Immature natural killer cell (primary cell): Measurements from ENCODE around the gene FOXN4. TPM values are rescaled to one million over a fixed set of nuclear protein-coding genes. Genes with fewer than 3 reads are reported as not detected.
A peak's percentile ranks its signal among the peaks of the same experiment; 100 is the strongest.

Experiments used
- DNase-seq, 3 donors: peaks; one replicate each; pipeline ENCODE4 v3.0.0; 2022; ENCODE audit warnings: mixed read lengths in 1 of 3
- H3K27ac Mint-ChIP-seq, 6 donors: one replicate each; pipeline ENCODE4 v1.8.0; 2020; ENCODE audit warnings: mixed read lengths in 6 of 6, mild to moderate bottlenecking in 5 of 6, inconsistent platforms in 4 of 6, moderate library complexity in 3 of 6
- H3K27me3 Mint-ChIP-seq, 3 donors: one replicate each; pipeline ENCODE4 v1.8.0; 2020 to 2021; ENCODE audit warnings: low read depth in 3 of 3, mild to moderate bottlenecking in 3 of 3, mixed read lengths in 3 of 3, moderate library complexity in 3 of 3, inconsistent platforms in 1 of 3
- H3K36me3 Mint-ChIP-seq, 3 donors: one replicate each; pipeline ENCODE4 v1.8.0; 2020; ENCODE audit warnings: mixed read lengths in 3 of 3, inconsistent platforms in 2 of 3, mild to moderate bottlenecking in 2 of 3
- H3K4me1 Mint-ChIP-seq, 2 donors: one replicate each; pipeline ENCODE4 v1.8.0; 2020; ENCODE audit warnings: inconsistent platforms in 2 of 2, mild to moderate bottlenecking in 2 of 2, mixed read lengths in 2 of 2, moderate library complexity in 1 of 2
- H3K4me3 Mint-ChIP-seq, 5 donors: one replicate each; pipeline ENCODE4 v1.8.0; 2020; ENCODE audit warnings: mild to moderate bottlenecking in 5 of 5, mixed read lengths in 5 of 5, inconsistent platforms in 3 of 5, moderate library complexity in 3 of 5
- H3K9me3 Mint-ChIP-seq, 6 donors: one replicate each; pipeline ENCODE4 v1.8.0; 2020; ENCODE audit warnings: mild to moderate bottlenecking in 6 of 6, mixed read lengths in 6 of 6, inconsistent platforms in 4 of 6, moderate library complexity in 3 of 6
- polyA plus RNA-seq, 3 donors: library from polyadenylated mRNA; unstranded; fragments of 300-500 nt; fragmentation: Illumina TruSeq; gene quantifications; one replicate each; pipeline ENCODE4 v1.2.3, GENCODE V29; 2021

FOXN4 gene
- polyA plus RNA-seq, 3 donors from 2014 or later: not detected

DNA sequence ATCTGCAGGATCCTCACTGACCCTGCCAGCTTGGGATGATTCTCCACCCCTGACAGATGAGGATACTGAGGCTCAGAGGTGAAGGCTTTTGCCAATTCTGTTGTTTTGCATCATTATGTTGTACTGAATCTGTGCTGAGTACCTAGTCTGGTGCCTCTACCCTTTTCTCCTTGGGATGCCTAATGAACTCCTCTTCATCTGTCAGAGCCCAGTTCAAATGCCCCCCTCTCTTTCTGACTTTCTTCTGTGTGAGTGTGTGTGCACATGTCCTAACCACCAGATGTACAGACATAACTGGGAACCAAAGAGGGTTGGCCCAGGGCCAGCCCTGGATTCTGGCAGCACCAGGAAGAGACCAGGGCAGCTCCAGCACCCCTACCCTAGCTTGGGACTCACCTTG lies 22.8 kb downstream of the FOXN4 start:
- Mint-ChIP-seq H3K27ac (no peak overlapping the region), H3K9me3 (no peaks in the 10 kb centered on the region), H3K4me1 (no peaks in the 10 kb centered on the region), H3K27me3 (peaks cover 0 to 9% (median 2%) of the 10 kb centered on the region in 3 donors), H3K36me3 (no peaks in the 10 kb centered on the region), H3K4me3 (no peak overlapping the region)
- DNase-seq: no peak

DNA sequence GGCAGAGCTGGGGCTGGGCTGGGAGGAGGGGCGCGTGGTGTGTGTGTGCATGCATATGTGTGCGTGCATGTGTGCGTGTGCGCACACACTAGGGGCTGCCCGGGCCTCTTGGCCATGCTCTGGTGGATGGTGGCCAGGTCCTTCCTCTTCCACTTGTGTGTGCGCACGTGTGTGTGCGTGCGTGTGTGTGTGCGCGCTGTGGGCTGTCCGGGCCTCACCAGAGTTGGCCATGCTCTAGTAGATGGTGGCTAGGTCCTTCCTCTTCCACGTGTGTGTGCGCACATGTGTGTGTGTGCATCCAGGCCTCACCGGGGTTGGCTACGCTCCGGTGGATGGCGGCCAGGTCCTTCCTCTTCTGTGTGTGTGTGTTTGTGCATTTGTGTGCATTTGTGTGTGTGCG lies 24.7 kb downstream of the FOXN4 start:
- H3K4me1 Mint-ChIP-seq: no peaks in the 10 kb centered on the region
- no peak overlapping the region for H3K27ac Mint-ChIP-seq
- no peaks in the 10 kb centered on the region for H3K9me3 Mint-ChIP-seq
- H3K4me3 Mint-ChIP-seq: no peak overlapping the region
- H3K36me3 Mint-ChIP-seq: no peaks in the 10 kb centered on the region
- peaks cover 0 to 9% (median 0%) of the 10 kb centered on the region in 3 donors for H3K27me3 Mint-ChIP-seq
- no peak for DNase-seq

- Mint-ChIP-seq H3K4me1 (no peaks in the 10 kb centered on the region), H3K9me3 (no peaks in the 10 kb centered on the region), H3K27me3 (peaks cover 0 to 5% (median 0%) of the 10 kb centered on the region in 3 donors), H3K27ac (no peak overlapping the region), H3K4me3 (no peak overlapping the region), H3K36me3 (no peaks in the 10 kb centered on the region)
- no peak for DNase-seq
Observed at GRCh38 chr12:109281452-109281851, 27.6 kb downstream of the FOXN4 start.

GRCh38 chr12:109279525-109279924 lies 29.6 kb downstream of the FOXN4 start:
- no peak overlapping the region for H3K4me3 Mint-ChIP-seq

DNA sequence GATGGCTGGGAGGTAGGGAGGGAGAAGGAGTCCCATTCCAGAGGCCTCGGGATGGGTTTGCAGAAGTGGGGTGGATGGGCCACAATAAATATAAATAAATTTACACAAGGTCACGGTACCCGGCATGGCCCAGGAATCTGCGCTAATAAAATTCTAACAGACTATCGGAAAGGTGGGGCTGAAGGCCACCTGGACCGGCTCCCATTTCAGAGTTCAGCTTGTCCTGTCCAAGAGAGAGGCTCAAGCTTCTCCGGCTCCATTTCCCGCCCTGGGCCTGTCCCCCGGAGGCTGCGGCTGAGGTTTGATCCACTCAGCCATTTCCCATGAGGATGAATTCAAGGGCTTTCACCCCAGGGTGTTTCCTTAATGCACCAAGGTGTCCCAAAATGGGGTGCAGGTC lies 30.2 kb downstream of the FOXN4 start:
- peaks cover 0 to 7% (median 1%) of the 10 kb centered on the region in 3 donors for H3K27me3 Mint-ChIP-seq
- no peaks in the 10 kb centered on the region for H3K36me3 Mint-ChIP-seq
- DNase-seq: no peak
- no peak overlapping the region for H3K27ac Mint-ChIP-seq
- H3K4me1 Mint-ChIP-seq: no peaks in the 10 kb centered on the region
- H3K4me3 Mint-ChIP-seq: no peak overlapping the region
- no peaks in the 10 kb centered on the region for H3K9me3 Mint-ChIP-seq

More at GRCh38 chr12:109279525-109279924, 29.6 kb downstream of the FOXN4 start:
- H3K36me3 Mint-ChIP-seq: no peaks in the 10 kb centered on the region
- H3K9me3 Mint-ChIP-seq: no peaks in the 10 kb centered on the region
- no peak overlapping the region for H3K27ac Mint-ChIP-seq
- H3K4me1 Mint-ChIP-seq: no peaks in the 10 kb centered on the region
- H3K27me3 Mint-ChIP-seq: peaks cover 0 to 6% (median 1%) of the 10 kb centered on the region in 3 donors
- DNase-seq: no peak

DNA sequence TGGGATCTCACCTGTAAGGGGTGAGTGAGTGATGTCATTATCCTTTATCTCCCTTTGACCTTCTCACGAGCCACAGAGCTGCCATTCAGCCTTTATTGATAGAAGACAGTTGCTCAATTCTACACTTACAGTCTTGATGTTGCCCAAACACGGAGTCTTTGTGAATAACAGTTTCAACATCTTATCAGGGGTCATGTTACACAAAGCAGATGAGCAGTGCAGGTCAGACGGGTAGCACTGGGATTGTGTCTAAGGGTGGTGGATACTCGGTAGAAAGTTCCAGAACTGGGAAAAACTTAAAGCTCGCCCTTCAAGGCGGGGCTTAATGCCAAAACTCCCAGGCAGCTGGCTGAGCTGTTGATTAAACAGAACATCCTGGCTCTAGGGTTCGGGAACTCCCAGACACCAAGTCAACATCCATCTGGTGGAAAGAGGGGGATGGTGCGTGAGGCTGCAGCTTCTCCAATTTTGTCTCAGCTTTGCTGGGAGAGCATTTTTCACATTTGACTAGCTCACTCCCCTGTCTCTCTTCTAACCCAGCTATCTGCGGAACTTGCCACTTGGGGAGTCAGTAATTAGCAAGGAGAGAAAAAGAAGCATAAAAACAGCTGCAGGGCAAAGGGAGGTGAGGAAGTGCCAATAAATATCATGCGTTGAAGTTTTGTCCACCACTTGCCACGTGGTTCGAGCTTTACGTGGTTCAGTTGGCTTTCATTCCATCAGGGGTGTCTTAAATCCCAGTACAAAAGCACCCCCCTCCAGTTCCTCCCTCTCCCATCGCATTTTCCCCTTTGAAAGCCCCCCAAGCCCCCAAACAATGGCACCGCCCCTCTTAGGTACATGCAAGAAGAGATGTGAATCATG lies 31.0 kb downstream of the FOXN4 start:
- Mint-ChIP-seq H3K4me3 (no peak overlapping the region), H3K9me3 (no peaks in the 10 kb centered on the region), H3K27me3 (peaks cover 0 to 7% (median 1%) of the 10 kb centered on the region in 3 donors), H3K4me1 (no peaks in the 10 kb centered on the region), H3K27ac (peak overlapping the region in 1 of 6 donors; percentile 76), H3K36me3 (no peaks in the 10 kb centered on the region)
- DNase-seq: no peak

- Mint-ChIP-seq H3K36me3 (no peaks in the 10 kb centered on the region), H3K9me3 (no peaks in the 10 kb centered on the region), H3K4me1 (no peaks in the 10 kb centered on the region), H3K27me3 (peaks cover 1 to 7% (median 2%) of the 10 kb centered on the region in 3 donors), H3K4me3 (no peak overlapping the region), H3K27ac (no peak overlapping the region)
- no peak for DNase-seq
Observed at GRCh38 chr12:109277255-109277898, 31.7 kb downstream of the FOXN4 start.

DNA sequence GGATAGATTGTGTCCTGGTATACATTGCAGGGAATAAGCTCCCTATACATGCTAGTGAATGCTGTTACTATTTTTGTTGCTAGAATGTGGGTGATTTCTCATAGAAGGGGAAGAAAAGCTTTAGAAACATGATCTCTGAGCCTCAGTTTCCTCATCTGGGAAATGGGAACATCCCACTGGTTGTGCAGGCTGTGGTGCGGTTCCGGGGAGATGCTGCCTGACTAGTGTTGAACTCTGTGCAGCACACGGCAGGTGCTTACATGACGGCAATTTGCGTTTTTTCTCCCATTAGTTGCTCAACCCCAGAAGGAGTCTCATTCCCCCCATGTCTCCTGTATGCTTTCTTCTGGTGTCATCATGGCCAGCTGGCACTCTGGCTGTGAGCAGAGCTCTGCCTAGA lies 32.9 kb downstream of the FOXN4 start:
- Mint-ChIP-seq H3K27me3 (peaks cover 1 to 7% (median 3%) of the 10 kb centered on the region in 3 donors), H3K4me1 (no peaks in the 10 kb centered on the region), H3K27ac (no peak overlapping the region), H3K9me3 (no peaks in the 10 kb centered on the region), H3K4me3 (no peak overlapping the region), H3K36me3 (no peaks in the 10 kb centered on the region)
- no peak for DNase-seq

GRCh38 chr12:109275173-109275572 lies 33.9 kb downstream of the FOXN4 start:
- no peak for DNase-seq
- Mint-ChIP-seq H3K4me3 (no peak overlapping the region), H3K36me3 (no peaks in the 10 kb centered on the region), H3K27ac (no peak overlapping the region), H3K27me3 (peaks cover 1 to 7% (median 3%) of the 10 kb centered on the region in 3 donors), H3K4me1 (no peaks in the 10 kb centered on the region), H3K9me3 (no peaks in the 10 kb centered on the region)

- H3K4me1 Mint-ChIP-seq: no peaks in the 10 kb centered on the region
- DNase-seq: no peak
- H3K9me3 Mint-ChIP-seq: no peaks in the 10 kb centered on the region
Observed at GRCh38 chr12:109274381-109274780, 34.7 kb downstream of the FOXN4 start.

GRCh38 chr12:109273354-109273753 lies 35.7 kb downstream of the FOXN4 start:
- no peaks in the 10 kb centered on the region for H3K9me3 Mint-ChIP-seq
- DNase-seq: no peak
- no peak overlapping the region for H3K4me3 Mint-ChIP-seq
- no peak overlapping the region for H3K27ac Mint-ChIP-seq
- peaks cover 1 to 7% (median 3%) of the 10 kb centered on the region in 3 donors for H3K27me3 Mint-ChIP-seq
- H3K4me1 Mint-ChIP-seq: no peaks in the 10 kb centered on the region
- H3K36me3 Mint-ChIP-seq: no peaks in the 10 kb centered on the region

More at GRCh38 chr12:109274381-109274780, 34.7 kb downstream of the FOXN4 start:
- Mint-ChIP-seq H3K4me3 (no peak overlapping the region), H3K27ac (no peak overlapping the region), H3K36me3 (no peaks in the 10 kb centered on the region), H3K27me3 (peaks cover 1 to 7% (median 3%) of the 10 kb centered on the region in 3 donors)

GRCh38 chr12:109271418-109271817 lies 37.7 kb downstream of the FOXN4 start:
- no peaks in the 10 kb centered on the region for H3K4me1 Mint-ChIP-seq
- no peaks in the 10 kb centered on the region for H3K9me3 Mint-ChIP-seq
- no peaks in the 10 kb centered on the region for H3K36me3 Mint-ChIP-seq
- H3K27ac Mint-ChIP-seq: no peak overlapping the region
- no peak for DNase-seq
- H3K27me3 Mint-ChIP-seq: peaks cover 1 to 7% (median 3%) of the 10 kb centered on the region in 3 donors
- no peak overlapping the region for H3K4me3 Mint-ChIP-seq

DNA sequence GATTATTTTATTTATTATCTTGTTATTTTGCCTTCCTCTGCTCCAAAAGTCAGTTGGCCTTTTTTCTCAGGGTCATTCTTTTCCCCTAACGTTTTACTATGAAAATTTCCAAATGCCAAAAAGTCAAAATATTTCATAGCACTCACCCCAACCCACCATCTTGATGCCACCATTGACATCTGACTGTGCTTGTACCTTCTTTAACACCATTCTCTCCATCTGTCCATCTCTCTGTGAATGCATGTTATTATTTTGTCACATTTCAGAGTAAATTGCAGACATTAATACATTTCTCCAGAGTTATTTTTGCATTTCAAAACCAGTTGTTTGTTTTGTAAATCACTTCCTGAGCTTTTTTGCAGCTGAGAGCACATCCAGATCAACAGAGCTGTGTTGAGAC lies 38.6 kb downstream of the FOXN4 start:
- Mint-ChIP-seq H3K4me1 (no peaks in the 10 kb centered on the region), H3K36me3 (no peaks in the 10 kb centered on the region), H3K9me3 (no peaks in the 10 kb centered on the region), H3K27ac (no peak overlapping the region), H3K27me3 (peaks cover under 1 to 7% (median 3%) of the 10 kb centered on the region in 3 donors), H3K4me3 (no peak overlapping the region)
- no peak for DNase-seq

GRCh38 chr12:109269428-109269827 lies 39.7 kb downstream of the FOXN4 start:
- Mint-ChIP-seq H3K27me3 (peaks cover 0 to 3% (median 3%) of the 10 kb centered on the region in 3 donors), H3K36me3 (no peaks in the 10 kb centered on the region), H3K4me3 (no peak overlapping the region), H3K4me1 (no peaks in the 10 kb centered on the region), H3K9me3 (peaks cover 0 to 2% (median 0%) of the 10 kb centered on the region in 6 donors), H3K27ac (no peak overlapping the region)
- no peak for DNase-seq
